ENCODE results near the gene DOCK1. TPM values are rescaled to one million over a fixed set of nuclear protein-coding genes. Genes with fewer than 3 reads are reported as not detected.
"Not testable (repeated sequence)": the region's sequence is repeated elsewhere in the genome, so short reads cannot be mapped to it uniquely, and the experiment has no call there.

Gene DOCK1
- total RNA-seq: 69.3 and 84.5 TPM in 2 replicates

DNA sequence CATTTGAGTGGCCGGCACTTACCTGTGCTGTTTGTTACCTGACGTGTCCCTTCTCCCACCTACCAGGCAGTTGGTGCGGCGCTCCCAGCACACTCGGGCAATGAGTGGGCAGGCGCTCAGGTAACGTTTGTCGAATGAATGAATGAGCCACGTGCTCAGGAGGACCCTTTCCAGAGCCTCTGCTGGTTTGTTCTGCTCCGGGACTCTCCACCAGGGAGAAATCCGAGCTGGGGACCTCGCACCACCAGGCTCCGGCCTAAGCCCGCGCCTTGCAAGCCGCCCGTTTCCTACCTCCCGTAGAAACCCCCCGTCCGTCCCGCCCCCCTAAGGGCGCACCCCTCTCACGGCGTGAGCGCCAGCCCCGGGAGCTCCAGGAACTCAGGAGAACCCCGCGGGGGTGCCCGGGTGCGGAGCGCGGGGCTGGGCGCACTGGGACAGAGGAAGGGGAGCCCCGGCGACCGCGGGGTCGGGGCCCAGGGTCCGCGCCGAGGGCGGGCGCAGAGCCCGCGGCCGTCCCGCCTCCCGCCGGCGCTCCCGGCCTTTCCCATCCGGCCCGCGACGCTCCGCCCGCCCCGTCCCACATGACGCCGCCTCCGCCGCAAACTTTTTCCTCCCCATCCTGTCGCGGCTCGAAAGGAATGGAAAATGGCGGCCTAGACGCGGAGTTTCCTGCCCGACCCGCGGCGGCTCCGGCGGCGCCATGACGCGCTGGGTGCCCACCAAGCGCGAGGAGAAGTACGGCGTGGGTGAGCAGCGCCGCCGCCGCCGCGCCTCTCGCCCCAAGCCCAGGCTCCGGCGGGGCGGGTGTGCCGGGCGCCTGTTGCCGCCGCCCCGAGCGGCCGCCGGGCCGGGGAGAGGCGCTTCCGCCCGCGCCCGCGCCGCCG is at the start of gene DOCK1:
Gene DOCK1 (plus strand): TSS at position 611 of the 884 bp plus-strand sequence. CDS start 90 bp downstream, at position 701.
- DNase-seq (ENCODE audit: low read depth in 2 of 2): peak; percentile 42 to 78

- DNase-seq (ENCODE audit: low read depth in 2 of 2): no peak
These were observed 47.9 kb upstream of the DOCK1 start for GRCh38 chr10:126857178-126857806.

DNA sequence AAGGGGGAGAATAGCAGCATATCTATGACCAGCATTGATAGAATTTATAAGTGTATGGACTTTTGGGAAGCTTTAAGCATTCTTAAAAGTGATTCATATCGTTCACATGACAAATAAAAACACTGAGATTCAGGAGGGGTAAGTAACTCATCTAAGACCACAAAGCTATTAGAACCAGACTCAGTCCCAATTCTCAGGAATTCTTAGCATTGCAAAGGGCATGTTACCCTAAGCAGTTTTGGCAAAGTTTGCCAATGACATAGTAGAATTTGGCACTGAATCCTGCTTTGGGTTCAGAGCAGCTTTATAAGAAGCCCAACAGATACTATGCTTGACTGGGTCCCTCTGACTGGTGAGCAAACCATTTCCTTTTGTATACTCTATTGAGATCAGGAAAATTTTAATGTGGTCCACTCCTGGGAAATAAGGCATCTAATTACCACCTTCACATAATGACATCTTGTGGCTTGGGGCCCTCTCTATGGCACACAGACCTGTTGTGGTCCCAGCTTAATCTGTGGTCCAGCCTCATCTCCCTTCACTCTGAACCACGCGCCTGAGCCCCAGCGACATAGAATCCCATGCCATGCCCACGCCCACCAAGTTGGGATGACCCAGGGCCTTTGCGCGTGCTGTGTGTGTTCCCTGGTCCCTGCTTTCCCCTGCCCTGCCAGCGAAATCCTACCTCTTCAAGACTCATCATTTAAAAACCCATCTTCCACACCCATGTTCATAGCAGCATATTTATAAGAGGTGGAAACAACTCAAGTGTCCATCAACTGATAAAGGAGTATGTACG is 37.5 kb upstream of the DOCK1 start:
- no peak for DNase-seq (ENCODE audit: low read depth in 2 of 2)

DNA sequence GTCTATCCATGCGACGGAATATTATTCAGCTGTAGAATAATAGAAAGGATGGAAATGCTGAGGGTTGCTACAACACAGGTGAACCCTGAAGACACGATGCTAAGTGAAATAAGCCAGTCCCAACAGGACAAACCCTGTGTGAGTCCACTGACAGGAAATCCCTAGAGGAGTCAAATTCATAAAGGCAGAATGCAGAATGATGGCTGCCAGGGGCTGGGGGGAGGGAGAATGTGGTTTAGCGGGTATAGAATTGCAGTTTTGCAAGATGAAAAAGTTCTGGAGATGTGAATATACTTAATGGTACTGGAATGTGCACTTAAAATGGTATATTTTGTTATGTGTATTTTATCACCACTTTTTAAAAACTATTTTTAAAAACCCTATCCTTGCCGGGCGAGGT is 36.9 kb upstream of the DOCK1 start:
- DNase-seq (ENCODE audit: low read depth in 2 of 2): no peak

DNA sequence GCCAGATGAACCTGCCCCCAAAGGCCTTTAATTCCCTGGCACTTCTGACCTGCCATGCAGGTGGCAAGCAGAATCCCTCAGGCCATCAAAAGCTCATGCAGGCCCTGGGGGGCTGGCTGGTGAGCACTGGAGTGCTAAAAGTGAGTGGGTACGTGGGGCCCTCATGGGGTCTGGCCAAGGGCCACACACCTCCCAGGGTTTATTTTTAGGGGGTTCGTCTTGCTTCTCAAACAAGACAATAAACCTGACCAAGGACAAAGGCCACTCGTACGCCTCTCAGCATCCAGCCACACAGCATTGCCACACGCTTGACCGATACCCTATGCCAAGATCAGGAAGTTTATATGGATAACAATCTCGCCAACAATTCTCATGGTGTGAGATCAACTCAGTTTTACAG is 33.1 kb upstream of the DOCK1 start:
- no peak for DNase-seq (ENCODE audit: low read depth in 2 of 2)

DNA sequence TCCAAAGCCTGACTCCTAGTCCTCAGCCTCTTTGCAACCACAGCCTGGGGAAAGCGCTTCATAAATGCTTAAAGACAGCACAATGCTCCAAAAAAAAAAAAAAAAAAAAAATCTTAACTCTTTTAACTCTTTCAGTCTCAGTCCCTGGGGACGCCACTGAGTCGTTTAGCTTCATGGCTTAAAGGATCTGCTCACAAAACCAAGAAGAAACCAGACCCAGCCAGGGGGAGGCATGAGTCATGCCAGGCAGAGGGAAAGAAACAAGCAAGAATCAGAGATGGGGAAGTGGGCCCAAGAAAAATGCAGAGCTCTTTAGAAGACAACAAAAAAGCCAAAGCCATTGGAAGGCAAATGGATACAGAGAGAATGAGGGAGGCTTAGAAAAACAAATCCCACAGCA is 32.5 kb upstream of the DOCK1 start:
- DNase-seq (ENCODE audit: low read depth in 2 of 2): no peak

DNA sequence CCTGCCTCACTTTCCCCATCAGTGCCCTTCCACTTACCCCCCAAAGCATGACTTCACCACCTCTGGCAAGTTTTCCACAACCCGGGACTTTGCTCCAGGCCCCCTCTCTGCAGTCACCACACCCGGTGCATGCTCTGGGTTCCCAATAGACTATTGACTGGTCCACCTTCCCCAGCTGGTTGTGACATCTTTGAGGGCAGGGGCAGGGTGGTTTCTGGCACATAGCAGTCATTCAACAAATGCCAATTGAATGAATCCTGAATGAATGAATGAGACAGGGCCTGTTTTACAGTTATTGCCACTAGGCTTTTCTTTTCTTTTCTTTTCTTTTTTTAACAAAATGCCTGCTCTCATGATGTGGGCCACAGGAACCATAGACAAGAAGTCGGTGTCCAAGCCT is 28.8 kb upstream of the DOCK1 start:
- no peak for DNase-seq (ENCODE audit: low read depth in 2 of 2)

DNA sequence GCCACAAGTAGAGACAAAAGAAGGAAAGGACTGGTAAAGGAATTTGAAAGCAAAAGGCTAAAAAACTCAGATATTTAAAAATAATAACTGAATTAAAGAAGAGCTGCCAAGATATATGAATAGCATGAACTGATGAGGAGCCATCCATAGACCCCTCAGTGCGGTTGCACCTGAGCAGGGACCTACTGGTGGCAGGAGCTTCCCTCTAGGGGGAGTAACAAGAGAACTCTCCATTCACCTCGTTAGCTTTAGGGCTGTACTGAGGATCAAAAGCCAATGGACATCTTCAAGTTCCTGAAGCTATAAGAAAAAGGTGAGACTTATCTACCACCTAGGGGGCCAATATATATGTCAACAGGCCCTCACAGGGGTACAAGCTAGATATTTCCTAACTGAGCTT is 27.8 kb upstream of the DOCK1 start:
- DNase-seq (ENCODE audit: low read depth in 2 of 2): no peak

DNA sequence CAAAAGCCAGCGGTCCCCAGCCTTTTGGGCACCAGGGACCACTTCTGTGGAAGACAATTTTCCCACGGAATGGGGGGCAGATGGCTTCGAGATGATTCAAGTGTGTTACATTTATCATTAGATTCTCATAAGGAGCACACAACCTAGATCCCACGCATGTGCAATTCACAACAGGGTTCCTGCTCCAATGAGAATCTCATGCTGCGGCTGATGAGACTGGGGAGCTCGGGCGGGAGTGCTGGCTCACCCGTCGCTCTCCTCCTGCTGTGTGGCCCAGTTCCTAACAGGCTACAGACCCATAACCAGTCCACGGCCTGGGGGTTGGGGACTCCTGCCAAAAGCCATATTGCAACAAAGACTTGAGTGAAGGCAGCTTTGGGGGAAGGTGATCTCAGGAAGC is 26.6 kb upstream of the DOCK1 start:
- no peak for DNase-seq (ENCODE audit: low read depth in 2 of 2)

DNA sequence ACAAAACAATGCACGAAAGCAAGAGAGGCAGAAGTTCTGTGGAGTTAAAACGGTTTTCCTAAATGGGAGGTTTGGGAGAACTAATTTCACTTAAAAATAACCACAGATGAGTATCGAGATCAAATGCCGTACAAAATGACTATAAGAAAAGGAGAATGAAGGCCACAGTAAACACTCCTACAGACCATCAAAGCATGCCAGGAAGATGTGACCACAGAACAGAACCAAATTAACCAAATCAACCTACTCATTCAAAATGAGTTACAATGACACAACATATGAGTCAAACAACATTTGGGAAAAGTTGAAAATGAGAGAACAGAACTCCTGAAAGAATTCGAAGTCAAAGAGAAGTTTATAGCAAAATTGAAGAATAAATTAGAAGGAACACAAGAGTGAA is 24.3 kb upstream of the DOCK1 start:
- DNase-seq (ENCODE audit: low read depth in 2 of 2): no peak

- DNase-seq (ENCODE audit: low read depth in 2 of 2): not testable (repeated sequence)
These were observed 23.2 kb upstream of the DOCK1 start for GRCh38 chr10:126882055-126882454.

DNA sequence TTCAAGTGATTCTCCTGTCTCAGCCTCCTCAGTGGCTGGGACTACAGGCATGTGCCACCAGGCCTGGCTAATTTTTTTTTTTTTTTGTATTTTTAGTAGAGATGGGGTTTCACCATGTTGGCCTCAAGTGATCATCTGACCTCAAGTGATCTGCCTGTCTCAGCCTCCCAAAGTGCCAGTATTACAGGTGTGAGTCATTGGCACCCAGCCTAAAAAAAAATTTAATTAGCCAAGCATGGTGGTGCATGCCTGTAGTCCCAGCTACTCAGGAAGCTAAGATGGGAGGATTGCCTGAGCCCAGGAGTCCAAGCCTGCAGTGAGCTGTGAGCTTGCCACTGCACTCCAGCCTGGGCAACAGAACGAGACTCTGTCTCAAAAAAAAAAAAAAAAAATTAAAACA is 16.8 kb upstream of the DOCK1 start:
- DNase-seq (ENCODE audit: low read depth in 2 of 2): not testable (repeated sequence)

GRCh38 chr10:126889421-126889820 is 15.8 kb upstream of the DOCK1 start:
- DNase-seq (ENCODE audit: low read depth in 2 of 2): no peak

DNA sequence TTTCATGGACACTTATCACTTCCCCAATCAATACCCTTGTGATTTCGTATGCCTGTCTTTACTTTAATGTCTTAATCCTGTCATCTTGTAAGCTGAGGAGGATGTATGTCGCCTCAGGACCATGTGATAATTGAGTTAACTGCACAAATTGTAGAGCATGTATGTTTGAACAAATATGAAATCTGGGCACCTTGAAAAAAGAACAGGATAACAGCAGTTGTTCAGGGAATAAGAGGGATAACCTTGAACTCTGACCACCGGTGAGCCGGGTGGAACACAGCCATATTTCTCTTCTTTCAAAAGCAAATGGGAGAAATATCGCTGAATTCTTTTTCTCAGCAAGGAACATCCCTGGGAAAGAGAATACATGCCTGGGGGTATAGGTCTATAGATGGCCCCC is 14.4 kb upstream of the DOCK1 start:
- DNase-seq (ENCODE audit: low read depth in 2 of 2): not testable (repeated sequence)

DNA sequence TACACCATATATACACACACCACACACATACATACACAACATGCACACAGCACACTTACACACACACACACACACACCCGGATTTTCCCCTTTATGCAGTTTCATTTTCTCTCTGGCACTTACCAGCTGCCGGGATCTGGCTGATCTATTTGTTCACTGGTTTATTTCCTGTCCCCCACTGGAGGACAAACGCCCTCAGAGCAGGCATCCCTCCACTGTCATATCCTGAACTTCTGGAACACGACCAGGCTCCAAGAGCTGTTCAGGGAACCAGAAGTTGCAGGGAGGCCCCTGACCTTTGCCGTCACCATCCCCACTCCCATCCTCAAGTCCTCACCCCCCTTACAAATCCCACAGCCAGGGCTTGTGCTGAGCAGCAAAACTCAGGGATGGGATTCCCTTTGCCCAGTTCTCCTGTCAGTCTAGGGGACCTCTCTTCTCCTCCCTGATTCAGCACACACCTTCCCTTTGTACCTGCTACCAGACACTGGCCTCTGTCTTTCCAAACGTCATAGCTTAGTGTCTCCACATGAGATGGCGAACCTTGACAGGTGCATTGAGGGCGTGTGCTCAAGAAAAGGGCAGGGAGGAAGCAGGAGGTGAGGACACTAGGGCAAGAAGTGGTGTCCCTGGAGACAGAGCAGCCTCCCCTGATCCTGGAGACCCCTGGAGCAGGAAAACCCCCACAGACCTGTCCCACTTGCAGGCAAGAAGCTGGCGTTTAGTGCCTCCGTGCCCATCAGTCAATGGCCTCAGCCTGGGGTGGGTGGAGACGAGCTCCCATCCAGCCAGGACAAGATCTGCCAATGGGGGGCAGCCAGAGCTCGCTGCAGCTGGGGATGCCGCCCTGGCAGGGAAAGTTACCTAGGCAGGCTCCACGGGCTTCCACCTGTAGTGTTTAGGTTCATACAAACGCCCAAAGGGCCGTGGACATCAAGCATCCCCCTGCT is 12.7 kb upstream of the DOCK1 start:
- peak; percentile 16 to 50 for DNase-seq (ENCODE audit: low read depth in 2 of 2)

DNA sequence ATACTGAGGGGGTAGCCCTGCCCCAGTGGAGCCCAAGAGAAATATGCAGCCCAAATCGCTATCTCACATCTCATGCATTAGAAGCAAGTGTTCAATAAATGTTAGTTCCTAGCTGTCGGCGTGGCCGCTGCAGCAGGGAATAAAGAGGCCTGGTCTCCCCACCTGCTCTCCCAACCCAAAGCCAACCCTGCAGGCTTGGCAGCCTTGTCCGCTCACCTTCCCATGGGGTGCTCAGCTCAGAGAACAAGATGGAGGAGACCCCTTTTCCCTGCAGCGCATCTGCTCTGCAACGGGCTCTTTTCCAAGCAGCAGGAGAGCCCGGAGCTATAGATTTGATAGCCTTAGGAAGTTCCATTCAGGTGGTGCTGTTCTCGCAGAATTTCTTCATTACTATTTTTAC is 12.0 kb upstream of the DOCK1 start:
- DNase-seq (ENCODE audit: low read depth in 2 of 2): no peak

DNA sequence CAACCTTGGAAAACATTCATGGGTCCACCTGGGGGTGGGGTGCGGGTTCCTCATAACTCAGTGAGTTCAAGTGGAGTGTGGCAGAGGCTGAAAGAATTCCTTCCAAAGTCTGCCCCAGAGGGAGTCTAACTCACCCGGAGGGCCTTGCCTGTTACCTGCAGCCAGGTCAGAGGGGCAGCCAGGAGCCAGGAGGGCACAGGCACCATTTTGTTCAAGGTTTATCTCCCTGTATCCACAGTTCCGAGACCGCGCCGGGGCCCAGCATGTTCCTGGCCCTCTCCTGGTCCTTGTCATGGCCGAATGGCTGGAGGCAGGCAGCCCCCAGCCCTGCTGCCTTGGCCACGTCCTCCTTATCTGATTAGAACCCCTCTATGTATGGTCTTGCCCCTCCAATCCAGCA is 11.4 kb upstream of the DOCK1 start:
- no peak for DNase-seq (ENCODE audit: low read depth in 2 of 2)

- no peak for DNase-seq (ENCODE audit: low read depth in 2 of 2)
These were observed 9.9 kb upstream of the DOCK1 start for GRCh38 chr10:126895214-126895781.

GRCh38 chr10:126898460-126898859 is 6.8 kb upstream of the DOCK1 start:
- no peak for DNase-seq (ENCODE audit: low read depth in 2 of 2)

- not testable (repeated sequence) for DNase-seq (ENCODE audit: low read depth in 2 of 2)
These were observed 5.7 kb upstream of the DOCK1 start for GRCh38 chr10:126899529-126899928.

DNA sequence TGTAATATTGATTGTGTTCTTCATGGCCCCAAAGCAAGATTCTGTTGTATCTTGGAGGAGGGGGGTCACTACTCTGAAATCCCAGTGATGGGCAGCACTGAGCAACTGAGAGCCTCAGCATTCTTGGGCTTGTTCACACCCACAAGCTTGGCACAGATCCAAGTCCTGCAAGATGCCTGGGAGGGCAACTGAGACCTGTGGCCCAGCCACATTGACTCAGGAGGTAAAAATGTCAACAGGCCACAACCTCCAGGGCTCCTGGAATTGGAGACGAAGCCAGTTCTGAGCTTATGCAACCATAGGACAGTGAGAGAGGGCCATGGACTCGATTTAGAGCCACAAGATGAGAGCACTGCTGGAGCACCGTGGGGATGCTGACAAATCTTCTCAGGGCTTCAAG is 3.1 kb upstream of the DOCK1 start:
- DNase-seq (ENCODE audit: low read depth in 2 of 2): no peak
